Activated naive CD8-positive, alpha-beta T cell (primary cell): ENCODE results near the gene SYNE2.

ENCODE experiments used
- H3K27ac Mint-ChIP-seq: one replicate; pipeline ENCODE4 v1.8.0; 2021; ENCODE audit warnings: mixed read lengths
- H3K27me3 Mint-ChIP-seq: one replicate; pipeline ENCODE4 v1.8.0; 2021; ENCODE audit warnings: mixed read lengths
- H3K36me3 Mint-ChIP-seq: one replicate; pipeline ENCODE4 v1.8.0; 2021; ENCODE audit warnings: mixed read lengths
- H3K4me1 Mint-ChIP-seq: one replicate; pipeline ENCODE4 v1.8.0; 2021; ENCODE audit warnings: low read depth, mixed read lengths
- H3K4me3 Mint-ChIP-seq: one replicate; pipeline ENCODE4 v1.8.0; 2021; ENCODE audit warnings: mild to moderate bottlenecking, mixed read lengths
- H3K9me3 Mint-ChIP-seq: one replicate; pipeline ENCODE4 v1.8.0; 2021; ENCODE audit warnings: low read depth, mixed read lengths

SYNE2 gene

GRCh38 chr14:64190974-64191502, 338.2 kb downstream of the SYNE2 start:
- Mint-ChIP-seq H3K27me3 (no peaks in the 10 kb centered on the region), H3K27ac (no peak overlapping the region), H3K4me3 (no peak overlapping the region), H3K9me3 (no peaks in the 10 kb centered on the region), H3K4me1 (peaks cover 26% of the 10 kb centered on the region), H3K36me3 (peaks cover 40% of the 10 kb centered on the region)

- no peak overlapping the region for H3K27ac Mint-ChIP-seq
- no peaks in the 10 kb centered on the region for H3K27me3 Mint-ChIP-seq
- H3K4me1 Mint-ChIP-seq: peaks cover 31% of the 10 kb centered on the region
- no peaks in the 10 kb centered on the region for H3K9me3 Mint-ChIP-seq
- H3K36me3 Mint-ChIP-seq: peaks cover 37% of the 10 kb centered on the region
- H3K4me3 Mint-ChIP-seq: no peak overlapping the region
Observed at GRCh38 chr14:64191756-64192155, 339.0 kb downstream of the SYNE2 start.

DNA sequence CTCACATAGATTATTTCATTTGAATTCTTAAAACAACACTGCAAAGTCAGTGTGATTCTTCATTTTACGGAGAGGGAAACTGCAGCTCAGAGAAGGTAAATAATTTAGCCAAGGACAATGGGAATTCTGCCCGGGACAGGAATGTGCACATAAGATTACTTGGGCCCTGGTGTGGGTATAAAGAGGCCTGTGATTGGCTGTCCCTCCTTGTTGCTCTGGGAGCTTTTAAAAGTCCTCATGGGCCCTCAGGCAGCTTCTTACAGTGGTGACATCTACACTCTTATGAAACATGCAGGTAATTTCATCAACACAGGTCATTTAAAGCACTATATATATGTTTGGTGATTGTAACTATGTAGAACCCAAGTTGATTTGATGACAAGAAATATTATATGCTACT, 341.0 kb downstream of the SYNE2 start:
- H3K9me3 Mint-ChIP-seq: no peaks in the 10 kb centered on the region
- H3K27ac Mint-ChIP-seq: peak overlapping the region; percentile 76
- peaks cover 34% of the 10 kb centered on the region for H3K4me1 Mint-ChIP-seq

GRCh38 chr14:64194404-64194803, 341.6 kb downstream of the SYNE2 start:
- Mint-ChIP-seq H3K9me3 (no peaks in the 10 kb centered on the region), H3K27me3 (no peaks in the 10 kb centered on the region), H3K4me1 (peaks cover 34% of the 10 kb centered on the region), H3K36me3 (peaks cover 28% of the 10 kb centered on the region), H3K4me3 (no peak overlapping the region), H3K27ac (peak overlapping the region; percentile 76)

More for the DNA sequence above, 341.0 kb downstream of the SYNE2 start:
- no peak overlapping the region for H3K4me3 Mint-ChIP-seq
- H3K36me3 Mint-ChIP-seq: peaks cover 29% of the 10 kb centered on the region
- no peaks in the 10 kb centered on the region for H3K27me3 Mint-ChIP-seq

DNA sequence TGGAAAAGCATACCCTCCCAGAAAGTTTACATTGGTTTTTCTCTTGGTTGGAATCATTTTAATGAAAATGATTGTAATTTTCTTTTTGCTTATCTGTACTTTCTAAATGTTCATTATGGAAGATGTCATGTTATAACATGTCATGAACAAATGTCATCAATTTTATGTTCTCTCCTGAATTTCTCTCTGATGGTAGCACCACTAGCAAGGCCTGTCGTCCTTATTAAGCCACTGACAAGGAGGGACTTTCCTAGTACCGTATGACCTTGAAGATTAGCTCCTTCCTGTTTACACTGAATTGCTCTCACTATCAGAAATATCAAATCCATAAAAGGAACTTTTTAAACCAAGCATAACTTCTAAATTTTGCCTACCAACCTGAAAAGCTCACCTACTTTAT, 342.4 kb downstream of the SYNE2 start:
- H3K27ac Mint-ChIP-seq: peak overlapping the region; percentile 76
- peaks cover 22% of the 10 kb centered on the region for H3K36me3 Mint-ChIP-seq
- H3K27me3 Mint-ChIP-seq: no peaks in the 10 kb centered on the region
- H3K4me1 Mint-ChIP-seq: peaks cover 34% of the 10 kb centered on the region
- no peaks in the 10 kb centered on the region for H3K9me3 Mint-ChIP-seq
- H3K4me3 Mint-ChIP-seq: peak overlapping the region; percentile 15

GRCh38 chr14:64196056-64196455, 343.3 kb downstream of the SYNE2 start:
- Mint-ChIP-seq H3K36me3 (peaks cover 15% of the 10 kb centered on the region), H3K27ac (no peak overlapping the region), H3K4me1 (peaks cover 34% of the 10 kb centered on the region), H3K27me3 (no peaks in the 10 kb centered on the region), H3K9me3 (no peaks in the 10 kb centered on the region), H3K4me3 (no peak overlapping the region)

GRCh38 chr14:64196814-64197411, 344.1 kb downstream of the SYNE2 start:
- Mint-ChIP-seq H3K36me3 (peaks cover 11% of the 10 kb centered on the region), H3K27me3 (no peaks in the 10 kb centered on the region), H3K27ac (no peak overlapping the region), H3K4me3 (peak overlapping the region; percentile 41), H3K4me1 (peaks cover 34% of the 10 kb centered on the region), H3K9me3 (no peaks in the 10 kb centered on the region)

DNA sequence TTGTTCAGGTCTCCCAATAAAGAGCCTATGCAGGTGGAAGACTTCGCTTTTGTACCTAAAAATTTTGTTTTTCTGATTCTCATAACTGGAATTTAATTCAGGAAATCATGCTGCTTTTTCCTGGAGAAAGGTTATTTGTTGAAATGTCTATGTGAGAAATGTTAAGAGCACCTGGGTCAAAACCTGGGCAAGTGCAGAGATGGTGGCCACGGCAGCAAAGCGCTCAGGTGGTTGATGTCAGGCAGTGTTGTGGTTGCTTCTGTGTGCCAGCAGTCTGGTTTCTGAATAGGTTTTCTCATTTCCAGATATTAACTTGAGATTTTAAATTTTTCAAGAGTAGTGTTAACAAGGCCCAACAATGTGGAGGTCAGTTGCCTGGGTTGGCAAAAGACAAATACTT, 345.2 kb downstream of the SYNE2 start:
- Mint-ChIP-seq H3K36me3 (peaks cover 5% of the 10 kb centered on the region), H3K4me1 (peaks cover 41% of the 10 kb centered on the region), H3K4me3 (no peak overlapping the region), H3K27ac (no peak overlapping the region), H3K27me3 (no peaks in the 10 kb centered on the region), H3K9me3 (no peaks in the 10 kb centered on the region)

DNA sequence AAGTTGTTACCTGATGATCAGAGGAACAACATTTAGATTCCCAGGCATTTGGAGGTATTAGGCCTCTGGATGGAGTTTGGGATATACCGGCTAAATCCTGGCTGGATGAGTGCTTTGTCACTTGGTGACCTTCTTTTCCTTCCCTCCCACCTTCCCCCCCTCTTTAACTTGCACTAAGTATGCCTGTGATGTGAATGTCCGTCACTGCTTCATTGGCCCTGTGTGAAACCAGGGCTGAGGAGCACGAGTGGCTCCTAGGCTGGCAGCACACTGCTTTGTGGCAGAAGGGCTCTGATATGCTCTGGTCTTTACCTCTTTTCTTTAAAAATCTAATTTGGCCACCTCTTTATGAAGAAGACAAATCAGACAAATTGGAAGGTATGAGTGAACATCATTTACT, 345.7 kb downstream of the SYNE2 start:
- H3K4me1 Mint-ChIP-seq: peaks cover 43% of the 10 kb centered on the region
- no peak overlapping the region for H3K4me3 Mint-ChIP-seq
- peaks cover 5% of the 10 kb centered on the region for H3K36me3 Mint-ChIP-seq
- H3K27ac Mint-ChIP-seq: no peak overlapping the region
- no peaks in the 10 kb centered on the region for H3K9me3 Mint-ChIP-seq
- no peaks in the 10 kb centered on the region for H3K27me3 Mint-ChIP-seq

GRCh38 chr14:64200170-64200569, 347.4 kb downstream of the SYNE2 start:
- H3K36me3 Mint-ChIP-seq: peaks cover 3% of the 10 kb centered on the region
- H3K9me3 Mint-ChIP-seq: no peaks in the 10 kb centered on the region
- peaks cover 26% of the 10 kb centered on the region for H3K4me1 Mint-ChIP-seq
- no peaks in the 10 kb centered on the region for H3K27me3 Mint-ChIP-seq
- no peak overlapping the region for H3K4me3 Mint-ChIP-seq
- H3K27ac Mint-ChIP-seq: no peak overlapping the region

GRCh38 chr14:64201296-64201695, 348.5 kb downstream of the SYNE2 start:
- H3K36me3 Mint-ChIP-seq: no peaks in the 10 kb centered on the region
- H3K27ac Mint-ChIP-seq: no peak overlapping the region
- no peaks in the 10 kb centered on the region for H3K27me3 Mint-ChIP-seq
- H3K4me1 Mint-ChIP-seq: peaks cover 15% of the 10 kb centered on the region
- no peaks in the 10 kb centered on the region for H3K9me3 Mint-ChIP-seq
- H3K4me3 Mint-ChIP-seq: no peak overlapping the region

GRCh38 chr14:64201921-64202545, 349.2 kb downstream of the SYNE2 start:
- Mint-ChIP-seq H3K27me3 (no peaks in the 10 kb centered on the region), H3K27ac (no peak overlapping the region), H3K4me1 (peaks cover 12% of the 10 kb centered on the region), H3K9me3 (no peaks in the 10 kb centered on the region), H3K4me3 (no peak overlapping the region), H3K36me3 (no peaks in the 10 kb centered on the region)

DNA sequence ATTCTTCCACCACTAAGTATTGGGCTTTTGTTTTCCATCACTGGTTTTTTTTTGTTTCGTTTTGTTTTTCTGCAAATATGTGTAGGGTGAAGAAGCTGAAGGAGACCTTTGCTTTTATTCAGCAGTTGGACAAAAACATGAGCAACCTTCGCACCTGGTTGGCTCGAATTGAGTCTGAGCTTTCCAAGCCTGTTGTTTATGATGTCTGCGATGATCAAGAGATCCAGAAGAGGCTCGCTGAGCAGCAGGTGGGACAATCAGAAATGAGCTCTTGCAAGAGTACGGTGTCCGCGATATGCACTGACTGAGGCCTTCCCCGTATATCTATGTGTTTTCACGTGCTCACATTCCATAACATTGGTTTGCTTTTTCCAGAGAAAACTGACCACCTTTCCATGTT, 349.9 kb downstream of the SYNE2 start:
- Mint-ChIP-seq H3K36me3 (no peaks in the 10 kb centered on the region), H3K9me3 (no peaks in the 10 kb centered on the region), H3K27ac (no peak overlapping the region), H3K4me1 (peaks cover 10% of the 10 kb centered on the region), H3K4me3 (no peak overlapping the region), H3K27me3 (no peaks in the 10 kb centered on the region)

GRCh38 chr14:64203366-64204006, 350.7 kb downstream of the SYNE2 start:
- H3K9me3 Mint-ChIP-seq: no peaks in the 10 kb centered on the region
- no peak overlapping the region for H3K4me3 Mint-ChIP-seq
- no peaks in the 10 kb centered on the region for H3K27me3 Mint-ChIP-seq
- peaks cover 10% of the 10 kb centered on the region for H3K4me1 Mint-ChIP-seq
- H3K27ac Mint-ChIP-seq: no peak overlapping the region
- H3K36me3 Mint-ChIP-seq: peaks cover 2% of the 10 kb centered on the region

- Mint-ChIP-seq H3K9me3 (no peaks in the 10 kb centered on the region), H3K27ac (no peak overlapping the region), H3K27me3 (no peaks in the 10 kb centered on the region), H3K36me3 (peaks cover 11% of the 10 kb centered on the region), H3K4me1 (no peaks in the 10 kb centered on the region), H3K4me3 (no peak overlapping the region)
Observed at GRCh38 chr14:64208261-64208660, 355.5 kb downstream of the SYNE2 start.
